K562 (cell line): Measurements from ENCODE around the gene ORM1. TPM values are rescaled to one million over a fixed set of nuclear protein-coding genes. Genes with fewer than 3 reads are reported as not detected.
A peak's percentile ranks its signal among the peaks of the same experiment; 100 is the strongest.

ENCODE experiments used
- ATAC-seq: fragments of 200-7000 bp; cut with Tn5 transposase; 3 replicates; pipeline ENCODE4 v1.9.1; 2020; ENCODE audit warnings: moderate library complexity
- BruUV-seq: library from RNA; stranded (reverse); fragments of 400-500 nt; replicated peaks from 2 replicates; lab custom pipeline; 2021; lab: Mats Ljungman, UMichigan
- CTCF ChIA-PET: fragments of 300-600 bp; formaldehyde crosslinking; extraction: SDS; loops from one replicate; lab custom pipeline; 2021; ENCODE audit warnings: low intra/inter-chr PET ratio; lab: Yijun Ruan, JAX
- POLR2A ChIA-PET: fragments of 300-600, 350-650 bp; sonication (Branson Sonifier 250); formaldehyde crosslinking; extraction: SDS; loops from one replicate; lab custom pipeline; 2021; ENCODE audit warnings: antibody characterized with exemption, inconsistent platforms; lab: Yijun Ruan, JAX
- DNase-seq, 4 experiments: peaks; one replicate each; pipeline versions ENCODE4 v3.0.0 to v3.0.0-alpha.2; 2011 to 2018; ENCODE audit warnings: low spot score in 3 of 4, mixed read lengths in 3 of 4; ENCODE audit errors: extremely low read depth in 1 of 4
- FAIRE-seq: peaks from 2 replicates; lab custom pipeline; 2011; peaks lifted over from hg19 to GRCh38; lab: Jason Lieb, UNC
- H2AFZ ChIP-seq: 2 replicates; pipeline ENCODE4 v1.6.0; 2011; ENCODE audit warnings: low read depth, low read length, control low read depth, inconsistent platforms
- H3K27ac ChIP-seq: fragments of 200-600 bp; 3 replicates; pipeline ENCODE4 v1.8.0; 2011; ENCODE audit warnings: low read depth, mild to moderate bottlenecking, control low read depth, inconsistent platforms, low read length, moderate library complexity, mixed read lengths; ENCODE audit errors: extremely low read depth
- H3K27me3 ChIP-seq, 2 experiments: fragments of 300-600 bp in 1 of 2; 2 replicates in 1 of 2; 3 replicates in 1 of 2; pipeline versions ENCODE4 v1.6.0 to v1.8.0; 2011; ENCODE audit warnings: inconsistent platforms in 2 of 2, low read length in 2 of 2, mild to moderate bottlenecking in 1 of 2, mixed read lengths in 1 of 2, moderate library complexity in 1 of 2; ENCODE audit not compliant: control insufficient read depth in 2 of 2, insufficient read depth in 2 of 2
- H3K36me3 ChIP-seq: fragments of 300-600 bp; 3 replicates; pipeline ENCODE4 v1.8.0; 2011; ENCODE audit warnings: mild to moderate bottlenecking, low read length, inconsistent platforms; ENCODE audit not compliant: control insufficient read depth, insufficient read depth
- H3K4me1 ChIP-seq, 2 experiments: fragments of 200-600 bp in 1 of 2; replicated peaks in 1 of 2; 2 replicates in 1 of 2; 3 replicates in 1 of 2; pipeline versions ENCODE4 v1.5.1 to v1.8.0; 2011; ENCODE audit warnings: inconsistent platforms in 2 of 2, low read length in 2 of 2, mild to moderate bottlenecking in 1 of 2, mixed read lengths in 1 of 2, moderate library complexity in 1 of 2; ENCODE audit not compliant: control insufficient read depth in 2 of 2, insufficient read depth in 2 of 2
- H3K4me2 ChIP-seq: 2 replicates; pipeline ENCODE4 v1.6.1; 2011; ENCODE audit warnings: low read length, control low read depth, inconsistent platforms, mixed read lengths; ENCODE audit not compliant: insufficient read depth
- H3K4me3 ChIP-seq: fragments of 200-600 bp; sonication (generic), shearing (Covaris generic); 2 replicates; pipeline ENCODE4 v1.5.1; 2016; ENCODE audit warnings: control low read depth, inconsistent platforms
- H3K79me2 ChIP-seq: fragments of 200-600 bp; 3 replicates; pipeline ENCODE4 v1.8.0; 2011; ENCODE audit warnings: low read length, inconsistent platforms; ENCODE audit not compliant: control insufficient read depth, insufficient read depth
- H3K9ac ChIP-seq, 2 experiments: 2 replicates each; pipeline versions ENCODE4 v1.6.0 to v1.6.1; 2011; ENCODE audit warnings: low read depth in 2 of 2, low read length in 2 of 2, control low read depth in 1 of 2, inconsistent platforms in 1 of 2, mild to moderate bottlenecking in 1 of 2, mixed read lengths in 1 of 2; ENCODE audit not compliant: insufficient read depth in 1 of 2
- H3K9me1 ChIP-seq: one replicate; pipeline ENCODE4 v1.6.0; 2011; ENCODE audit warnings: inconsistent platforms, mild to moderate bottlenecking, low read length, moderate library complexity; ENCODE audit not compliant: control insufficient read depth, insufficient read depth
- H3K9me3 ChIP-seq: replicated peaks from 2 replicates; pipeline ENCODE4 v1.5.1; 2011; ENCODE audit warnings: low read depth, low read length, inconsistent platforms; ENCODE audit not compliant: control insufficient read depth, insufficient read depth
- H4K20me1 ChIP-seq: replicated peaks from 2 replicates; pipeline ENCODE4 v1.6.1; 2011; ENCODE audit warnings: low read length, inconsistent platforms, mixed read lengths; ENCODE audit not compliant: control insufficient read depth, insufficient read depth
- BCL6 ChIP-seq: fragments of 250-450 bp; sonication (Bioruptor Pico); IDR thresholded peaks from 2 replicates; pipeline ENCODE4 v1.4.0; 2020
- BDP1 ChIP-seq: IDR thresholded peaks from 3 replicates; pipeline ENCODE4 v1.6.1; 2011; ENCODE audit not compliant: insufficient read length, insufficient read depth
- BRF1 ChIP-seq: IDR thresholded peaks from 3 replicates; pipeline ENCODE4 v1.6.1; 2011; ENCODE audit warnings: borderline replicate concordance, mild to moderate bottlenecking; ENCODE audit not compliant: insufficient read length; ENCODE audit errors: extremely low read depth
- EHMT2 ChIP-seq: fragments of 450-650 bp; IDR thresholded peaks from 2 replicates; pipeline ENCODE4 v1.6.1; 2018; ENCODE audit warnings: antibody characterized with exemption
- ETV5 ChIP-seq: sonication (generic); formaldehyde crosslinking; IDR thresholded peaks from 2 replicates; pipeline ENCODE4 v1.4.0; 2020; ENCODE audit warnings: low read depth, mild to moderate bottlenecking, missing genetic modification reagents
- FOXM1 ChIP-seq, 2 experiments: fragments of 450-650 bp in 1 of 2; sonication (generic) in 1 of 2; formaldehyde crosslinking in 1 of 2; IDR thresholded peaks; 2 replicates each; pipeline versions ENCODE4 v1.6.1 to v1.9.0; 2017 to 2022; ENCODE audit warnings: low read depth in 2 of 2, mild to moderate bottlenecking in 2 of 2, missing genetic modification reagents in 1 of 2, moderate library complexity in 1 of 2
- GATA2 ChIP-seq: sonication (generic); formaldehyde crosslinking; IDR thresholded peaks from 2 replicates; pipeline ENCODE4 v1.4.0; 2020; ENCODE audit warnings: mild to moderate bottlenecking, missing genetic modification reagents
- PCBP2 ChIP-seq: fragments of 200-400 bp; formaldehyde crosslinking; IDR thresholded peaks from 2 replicates; pipeline ENCODE4 v1.6.1; 2018; ENCODE audit warnings: low read length, low read depth, mild to moderate bottlenecking, moderate library complexity; ENCODE audit not compliant: poor library complexity, severe bottlenecking
- POLR2G ChIP-seq: fragments of 200-400 bp; formaldehyde crosslinking; IDR thresholded peaks from 2 replicates; pipeline ENCODE4 v1.6.1; 2017; ENCODE audit warnings: low read depth, mild to moderate bottlenecking, antibody characterized with exemption, low read length, moderate library complexity
- RBM25 ChIP-seq: fragments of 200-400 bp; formaldehyde crosslinking; IDR thresholded peaks from 2 replicates; pipeline ENCODE4 v1.6.1; 2018; ENCODE audit warnings: low read length, low read depth, moderate library complexity; ENCODE audit not compliant: severe bottlenecking
- SMARCA5 ChIP-seq: fragments of 450-650 bp; IDR thresholded peaks from 2 replicates; pipeline ENCODE4 v1.6.1; 2016
- TGIF2 ChIP-seq: sonication (generic); formaldehyde crosslinking; IDR thresholded peaks from 2 replicates; pipeline ENCODE4 v1.8.1; 2022; ENCODE audit warnings: mild to moderate bottlenecking, missing genetic modification reagents, moderate library complexity
- ZEB2 ChIP-seq: fragments of 450-650 bp; IDR thresholded peaks from 2 replicates; pipeline ENCODE4 v1.6.1; 2016
- ZFX ChIP-seq: sonication (generic); formaldehyde crosslinking; IDR thresholded peaks from 2 replicates; pipeline ENCODE4 v1.8.0; 2022; ENCODE audit warnings: mild to moderate bottlenecking, missing genetic modification reagents, moderate library complexity
- ZNF3 ChIP-seq: fragments of 250-450 bp; sonication (Bioruptor Pico); IDR thresholded peaks from 2 replicates; pipeline ENCODE4 v1.5.0; 2021; ENCODE audit warnings: mild to moderate bottlenecking, moderate library complexity
- WGBS: fragments of 100-300 bp; shearing (Covaris generic); methylation state at CpG from one replicate; pipeline ENCODE4 v1.1.6; 2016; ENCODE audit warnings: low coverage, mixed read lengths; ENCODE audit not compliant: insufficient coverage; ENCODE audit errors: missing lambda C conversion rate; 5-methylcytosine and 5-hydroxymethylcytosine counted together
- in situ Hi-C: fragments of 300-500 bp; cut with MboI; formaldehyde crosslinking; loops from 4 replicates; pipeline ENCODE4 v1.15.0; 2018; ENCODE audit warnings: inconsistent platforms, mixed read lengths
- intact Hi-C: fragments of 100-400 bp; cut with micrococcal nuclease; formaldehyde crosslinking; loops from 2 replicates; pipeline ENCODE4 v1.14.2; 2022
- polyA plus RNA-seq, 8 experiments: library from polyadenylated mRNA; depleted of rRNA in 4 of 8; stranded (reverse) in 5 of 8; unstranded in 3 of 8; fragments of >200 nt; fragmentation: Nextera tagmentation in 2 of 8; fragmentation: Illumina TruSeq in 1 of 8; extraction: Ambion mirVana in 2 of 8; extraction: Trizol in 1 of 8; gene quantifications; 2 replicates each; pipeline versions ENCODE4 v1.2.1 to v1.2.3, GENCODE V29; 2011 to 2014; ENCODE audit warnings: inconsistent platforms in 1 of 8, missing spikeins in 1 of 8
- total RNA-seq, 7 experiments: library from RNA; depleted of rRNA in 6 of 7; stranded (reverse); fragments of >200 nt in 6 of 7; fragmentation: Illumina TruSeq in 2 of 7; extraction: Trizol in 2 of 7; gene quantifications; 2 replicates each; pipeline versions ENCODE4 v1.2.1 to v1.2.3, GENCODE V29; 2011 to 2021; ENCODE audit warnings: low replicate concordance in 1 of 7

Gene ORM1
- total and polyA plus RNA-seq, 9 of the 15 experiments (the other 6 are each of a cell fraction or from before 2014, with no cell fraction given), result 2.9 TPM; not detected in 8

- Histone ChIP-seq H3K27me3 (no peaks in the 10 kb centered on the region), H3K27ac (no peak overlapping the region), H3K4me2 (no peak overlapping the region), H3K79me2 (no peaks in the 10 kb centered on the region), H3K9me3 (no peaks in the 10 kb centered on the region), H3K36me3 (peaks cover 8% of the 10 kb centered on the region; the same call in 2 of the 3 replicates), H4K20me1 (peaks cover 8% of the 10 kb centered on the region; the same call in 1 of the 2 replicates), H3K9me1 (no peaks in the 10 kb centered on the region), H3K4me3 (no peak overlapping the region), H3K4me1 (peaks cover 0 to under 1% of the 10 kb centered on the region in 2 experiments; a peak in 1 of 5 replicates), H3K9ac (no peak overlapping the region), H2AFZ (no peak overlapping the region)
- 67% methylated on average over 11 of the region's 12 CpGs for WGBS
- BruUV-seq, result no TSS peak
- FAIRE-seq (no peak), ATAC-seq (no peak), DNase-seq (no peak)
- intact Hi-C loops (no loop called here), in situ Hi-C loops (no loop called here)
- ChIA-PET POLR2A (interaction anchor here (0.6 kb wide), 1 partner anchor 164 kb away, joined by 3 read pairs; the partner anchor contains the start of gene WHRN), CTCF (interaction anchor here (0.7 kb wide), 1 partner anchor 583 kb away, joined by 3 read pairs; no protein-coding TSS in a partner anchor)
- no peak for TF ChIP-seq BRF1
- no peak for TF ChIP-seq SMARCA5
- TF ChIP-seq RBM25, result peak; percentile 54
- TF ChIP-seq FOXM1 (IDR thresholded peaks at IDR 0.05; ENCODE audit: low read depth), result no peak
- TF ChIP-seq FOXM1 (CRISPR knock-in tag; IDR thresholded peaks at IDR 0.05; ENCODE audit: low read depth), result no peak
- TF ChIP-seq ZNF3 (CRISPR knock-in tag), result peak; percentile 89
- no peak for TF ChIP-seq BCL6
- no peak for TF ChIP-seq ZFX (CRISPR knock-in tag)
- no peak for TF ChIP-seq ZEB2
- TF ChIP-seq GATA2 (CRISPR knock-in tag), result no peak
- no peak for TF ChIP-seq TGIF2
- 0 out of 2 replicates have a peak, but pooled peaks have one; percentile 24 for TF ChIP-seq POLR2G
- no peak for TF ChIP-seq EHMT2
- no peak for TF ChIP-seq ETV5 (CRISPR knock-in tag)
- TF ChIP-seq PCBP2, result no peak
- no peak for TF ChIP-seq BDP1
These were observed 18.4 kb downstream of the ORM1 start for GRCh38 chr9:114341152-114341830.
